Adrenal gland (tissue), 5 donors: ENCODE measurements around the gene HTR2A.

Source experiments
- POLR2A ChIP-seq, 2 donors: fragments of 450-650 bp; IDR thresholded peaks; one replicate each; pipeline ENCODE4 v1.6.1; 2017; ENCODE audit warnings: antibody characterized with exemption in 2 of 2, mild to moderate bottlenecking in 2 of 2, moderate library complexity in 1 of 2
- TF ChIP-seq, protein P1 (sequence below), 6 experiments: fragments of 450-650 bp in 4 of 6; fragments of 200-600 bp in 2 of 6; sonication (generic) in 1 of 6; IDR thresholded peaks; 1 replicate in 5 of 6; 2 replicates in 1 of 6; pipeline versions ENCODE4 v1.5.1 to v1.8.0; 2016 to 2021; ENCODE audit warnings: antibody characterized with exemption in 6 of 6, mild to moderate bottlenecking in 2 of 6, moderate library complexity in 1 of 6
- donor health status: DM: no; HTN: no; CAD: no.

DNA sequence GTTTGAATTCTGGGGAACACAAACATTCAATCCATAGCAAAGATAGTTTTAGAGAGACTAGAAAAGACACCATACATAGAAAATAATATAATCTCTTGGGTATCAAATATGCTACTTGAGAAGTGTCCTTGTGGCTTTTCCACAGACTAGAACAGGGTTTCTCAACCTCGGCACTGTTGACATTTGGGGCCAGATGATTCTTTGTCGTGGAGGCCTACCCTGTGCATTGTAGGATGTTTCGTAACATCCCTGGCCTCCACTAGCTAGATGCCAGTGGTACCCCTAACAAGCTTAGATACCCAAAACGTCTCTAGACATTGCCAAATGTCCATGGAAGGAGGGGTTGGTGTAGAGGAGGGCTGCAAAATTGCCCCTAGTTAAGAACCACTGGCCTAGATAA, 97.7 kb downstream of the HTR2A start:
- TF ChIP-seq, protein P1, sequence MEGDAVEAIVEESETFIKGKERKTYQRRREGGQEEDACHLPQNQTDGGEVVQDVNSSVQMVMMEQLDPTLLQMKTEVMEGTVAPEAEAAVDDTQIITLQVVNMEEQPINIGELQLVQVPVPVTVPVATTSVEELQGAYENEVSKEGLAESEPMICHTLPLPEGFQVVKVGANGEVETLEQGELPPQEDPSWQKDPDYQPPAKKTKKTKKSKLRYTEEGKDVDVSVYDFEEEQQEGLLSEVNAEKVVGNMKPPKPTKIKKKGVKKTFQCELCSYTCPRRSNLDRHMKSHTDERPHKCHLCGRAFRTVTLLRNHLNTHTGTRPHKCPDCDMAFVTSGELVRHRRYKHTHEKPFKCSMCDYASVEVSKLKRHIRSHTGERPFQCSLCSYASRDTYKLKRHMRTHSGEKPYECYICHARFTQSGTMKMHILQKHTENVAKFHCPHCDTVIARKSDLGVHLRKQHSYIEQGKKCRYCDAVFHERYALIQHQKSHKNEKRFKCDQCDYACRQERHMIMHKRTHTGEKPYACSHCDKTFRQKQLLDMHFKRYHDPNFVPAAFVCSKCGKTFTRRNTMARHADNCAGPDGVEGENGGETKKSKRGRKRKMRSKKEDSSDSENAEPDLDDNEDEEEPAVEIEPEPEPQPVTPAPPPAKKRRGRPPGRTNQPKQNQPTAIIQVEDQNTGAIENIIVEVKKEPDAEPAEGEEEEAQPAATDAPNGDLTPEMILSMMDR (IDR thresholded peaks at IDR 0.05), result no peak
- TF ChIP-seq POLR2A (IDR thresholded peaks at IDR 0.05), result no peak
